A549 (cell line): ENCODE data around the gene TMC5. TPM values are rescaled to one million over a fixed set of nuclear protein-coding genes. Genes with fewer than 3 reads are reported as not detected.

ENCODE experiments used
- ATAC-seq, 2 experiments: fragments of 200-7000 bp in 1 of 2; fragments of >200 bp in 1 of 2; cut with Nextera tagmentation in 1 of 2; cut with Tn5 transposase in 1 of 2; 3 replicates each; pipeline versions ENCODE4 v1.8.0 to v1.9.1; 2018 to 2020; ENCODE audit warnings: mild to moderate bottlenecking in 1 of 2, moderate library complexity in 1 of 2
- CTCF ChIA-PET: fragments of 300-600 bp; sonication (Branson Sonifier 250); formaldehyde crosslinking; extraction: SDS; loops from one replicate; lab custom pipeline; 2021; ENCODE audit warnings: antibody characterized with exemption, inconsistent platforms; lab: Yijun Ruan, JAX
- POLR2A ChIA-PET: fragments of 350-600 bp; formaldehyde crosslinking; extraction: SDS; loops from one replicate; lab custom pipeline; 2021; ENCODE audit warnings: antibody characterized with exemption, inconsistent platforms; lab: Yijun Ruan, JAX
- DNase-seq, 2 experiments: peaks; one replicate each; pipeline versions ENCODE4 v3.0.0 to v3.0.0-alpha.2; 2011 to 2016; ENCODE audit warnings: low read depth in 1 of 2, low spot score in 1 of 2
- FAIRE-seq: peaks from 2 replicates; lab custom pipeline; 2011; peaks lifted over from hg19 to GRCh38; lab: Jason Lieb, UNC
- H3K27ac ChIP-seq, 2 experiments: fragments of >200 bp; sonication (Bioruptor Twin); formaldehyde crosslinking; 3 replicates each; pipeline ENCODE4 v1.5.1; 2016 to 2017
- H3K4me1 ChIP-seq: fragments of >200 bp; sonication (Bioruptor Twin); formaldehyde crosslinking; 3 replicates; pipeline ENCODE4 v1.6.1; 2016
- H3K4me2 ChIP-seq: fragments of >200 bp; sonication (Bioruptor Twin); formaldehyde crosslinking; 3 replicates; pipeline ENCODE4 v1.6.1; 2016
- H3K4me3 ChIP-seq: fragments of >200 bp; sonication (Bioruptor Twin); formaldehyde crosslinking; 3 replicates; pipeline ENCODE4 v1.5.1; 2016
- H3K9me3 ChIP-seq: fragments of >200 bp; sonication (Bioruptor Twin); formaldehyde crosslinking; 3 replicates; pipeline ENCODE4 v1.6.1; 2016
- CBX8 ChIP-seq: fragments of 200-600 bp; sonication (generic); IDR thresholded peaks from 2 replicates; pipeline ENCODE4 v1.6.1; 2016
- CEBPB ChIP-seq, 2 experiments: fragments of >200 bp in 1 of 2; sonication (Bioruptor Twin) in 1 of 2; formaldehyde crosslinking in 1 of 2; IDR thresholded peaks; 2 replicates each; pipeline ENCODE4 v1.6.1; 2012 to 2016
- CHD4 ChIP-seq: fragments of 200-600 bp; sonication (generic); IDR thresholded peaks from 2 replicates; pipeline ENCODE4 v1.6.1; 2016; ENCODE audit warnings: antibody characterized with exemption, mild to moderate bottlenecking, borderline replicate concordance
- EHF ChIP-seq: fragments of 250-450 bp; sonication (Bioruptor Pico); IDR thresholded peaks from 2 replicates; pipeline ENCODE4 v1.5.0; 2020; ENCODE audit warnings: mild to moderate bottlenecking
- EHMT2 ChIP-seq: fragments of 200-600 bp; sonication (generic); IDR thresholded peaks from 2 replicates; pipeline ENCODE4 v1.6.1; 2016; ENCODE audit warnings: antibody characterized with exemption, low read depth, mild to moderate bottlenecking, moderate library complexity
- EP300 ChIP-seq, 2 experiments: fragments of >200 bp; sonication (Bioruptor Twin); formaldehyde crosslinking; IDR thresholded peaks; 2 replicates in 1 of 2; 3 replicates in 1 of 2; pipeline ENCODE4 v1.6.1; 2016 to 2017
- HDAC2 ChIP-seq: fragments of 200-600 bp; sonication (generic); IDR thresholded peaks from 2 replicates; pipeline ENCODE4 v1.6.1; 2016
- HMGXB4 ChIP-seq: fragments of 250-450 bp; sonication (Bioruptor Pico); IDR thresholded peaks from 2 replicates; pipeline ENCODE4 v1.5.0; 2021; ENCODE audit warnings: mild to moderate bottlenecking, moderate library complexity, borderline replicate concordance
- HOXB13 ChIP-seq: fragments of 250-450 bp; sonication (Bioruptor Pico); IDR thresholded peaks from 2 replicates; pipeline ENCODE4 v1.5.0; 2020; ENCODE audit warnings: low read depth, mild to moderate bottlenecking, moderate library complexity
- HOXB5 ChIP-seq: fragments of 250-450 bp; sonication (Bioruptor Pico); IDR thresholded peaks from 2 replicates; pipeline ENCODE4 v1.5.0; 2020; ENCODE audit warnings: mild to moderate bottlenecking, moderate library complexity
- JUNB ChIP-seq: fragments of >200 bp; sonication (Bioruptor Twin); formaldehyde crosslinking; IDR thresholded peaks from 2 replicates; pipeline ENCODE4 v1.6.1; 2016
- KDM1A ChIP-seq: fragments of 200-600 bp; sonication (generic); IDR thresholded peaks from 2 replicates; pipeline ENCODE4 v1.6.1; 2016; ENCODE audit warnings: low read depth, mild to moderate bottlenecking
- MAZ ChIP-seq: fragments of 150-350 bp; IDR thresholded peaks from 2 replicates; pipeline ENCODE4 v1.6.1; 2014; ENCODE audit warnings: antibody characterized with exemption, low read depth, low read length, borderline replicate concordance
- SMC3 ChIP-seq: fragments of >200 bp; sonication (Bioruptor Twin); formaldehyde crosslinking; IDR thresholded peaks from 3 replicates; pipeline ENCODE4 v1.6.1; 2018; ENCODE audit warnings: inconsistent platforms
- ZFP36 ChIP-seq: fragments of 450-650 bp; IDR thresholded peaks from 2 replicates; pipeline ENCODE4 v1.6.1; 2014; ENCODE audit warnings: borderline replicate concordance; ENCODE audit not compliant: partially characterized antibody
- ZNF302 ChIP-seq: fragments of 250-450 bp; sonication (Bioruptor Pico); IDR thresholded peaks from 2 replicates; pipeline ENCODE4 v1.9.0; 2021; ENCODE audit warnings: inconsistent platforms, mild to moderate bottlenecking, moderate library complexity
- WGBS: methylation state at CpG from one replicate; pipeline ENCODE4 v1.1.6; 2017; ENCODE audit errors: missing lambda C conversion rate; 5-methylcytosine and 5-hydroxymethylcytosine counted together
- polyA plus RNA-seq, 4 experiments: library from polyadenylated mRNA; depleted of rRNA in 3 of 4; stranded (reverse); fragments of >200 nt; fragmentation: RNase III in 1 of 4; extraction: RNeasy Plus Mini Kit Qiagen cat#74134 plus additional on column Dnase treatment in 1 of 4; gene quantifications; 2 replicates in 3 of 4; 3 replicates in 1 of 4; pipeline ENCODE4 v1.2.3, GENCODE V29; 2011 to 2017

TMC5 gene
- polyA plus RNA-seq, 2 of the 4 experiments (the other 2 are of a cell fraction): 8.3 to 17.1 TPM

- DNase-seq (no peak), ATAC-seq (no peak), FAIRE-seq (no peak)
- Histone ChIP-seq H3K27ac (no peak overlapping the region), H3K4me1 (no peaks in the 10 kb centered on the region), H3K9me3 (no peaks in the 10 kb centered on the region), H3K4me2 (no peak overlapping the region), H3K4me3 (no peak overlapping the region)
- POLR2A ChIA-PET: no interaction called here
- CTCF ChIA-PET: no interaction called here
- WGBS: 92% methylated on average over 3 of the region's 3 CpGs
- TF ChIP-seq HOXB5 (CRISPR knock-in tag) (no peak), HMGXB4 (CRISPR knock-in tag) (no peak), SMC3 (no peak), CHD4 (no peak), HDAC2 (no peak), EHMT2 (no peak), EP300 (IDR thresholded peaks at IDR 0.05) (no peak), ZNF302 (CRISPR knock-in tag) (no peak), JUNB (no peak), KDM1A (no peak), MAZ (no peak), HOXB13 (CRISPR knock-in tag) (no peak), EHF (CRISPR knock-in tag) (no peak), CEBPB (IDR thresholded peaks at IDR 0.05) (no peak), CBX8 (no peak), ZFP36 (no peak)
Measured at GRCh38 chr16:19548144-19548543, 130.5 kb downstream of the TMC5 start.

Other genes with a start within 250 kb of the TMC5 start
- gene SYT17, start 249.6 kb upstream of the TMC5 start, polyA plus RNA-seq (2011; rRNA removed): 18.7 and 28.1 TPM in 2 replicates
- 8.3 to 10.7 TPM (median 9.8 TPM) in 3 replicates for gene SYT17, start 249.6 kb upstream of the TMC5 start, polyA plus RNA-seq (2017; fragmentation: RNase III; extraction: RNeasy Plus Mini Kit Qiagen cat#74134 plus additional on column Dnase treatment)
- gene CLEC19A, start 132.2 kb upstream of the TMC5 start, polyA plus RNA-seq (2011; rRNA removed): 0.09 and 0.15 TPM in 2 replicates
- 0.49 to 0.58 TPM (median 0.50 TPM) in 3 replicates for gene CLEC19A, start 132.2 kb upstream of the TMC5 start, polyA plus RNA-seq (2017; fragmentation: RNase III; extraction: RNeasy Plus Mini Kit Qiagen cat#74134 plus additional on column Dnase treatment)
- gene GDE1, start 104.2 kb downstream of the TMC5 start, polyA plus RNA-seq (2011; rRNA removed): 81.6 and 85.2 TPM in 2 replicates
- gene GDE1, start 104.2 kb downstream of the TMC5 start, polyA plus RNA-seq (2017; fragmentation: RNase III; extraction: RNeasy Plus Mini Kit Qiagen cat#74134 plus additional on column Dnase treatment): 54.9 to 59.7 TPM (median 55.6 TPM) in 3 replicates
- gene CCP110, start 106.1 kb downstream of the TMC5 start, polyA plus RNA-seq (2011; rRNA removed): 14.0 and 15.3 TPM in 2 replicates
- gene CCP110, start 106.1 kb downstream of the TMC5 start, polyA plus RNA-seq (2017; fragmentation: RNase III; extraction: RNeasy Plus Mini Kit Qiagen cat#74134 plus additional on column Dnase treatment): 11.3 to 12.1 TPM (median 11.6 TPM) in 3 replicates
- 47.7 and 59.0 TPM in 2 replicates for gene VPS35L, start 137.8 kb downstream of the TMC5 start, polyA plus RNA-seq (2011; rRNA removed)
- gene VPS35L, start 137.8 kb downstream of the TMC5 start, polyA plus RNA-seq (2017; fragmentation: RNase III; extraction: RNeasy Plus Mini Kit Qiagen cat#74134 plus additional on column Dnase treatment): 35.0 to 38.4 TPM (median 37.6 TPM) in 3 replicates